ENCODE data around the gene SMG9.
"Not testable (repeated sequence)": the region's sequence is repeated elsewhere in the genome, so short reads cannot be mapped to it uniquely, and the experiment has no call there.

SMG9 gene

DNA sequence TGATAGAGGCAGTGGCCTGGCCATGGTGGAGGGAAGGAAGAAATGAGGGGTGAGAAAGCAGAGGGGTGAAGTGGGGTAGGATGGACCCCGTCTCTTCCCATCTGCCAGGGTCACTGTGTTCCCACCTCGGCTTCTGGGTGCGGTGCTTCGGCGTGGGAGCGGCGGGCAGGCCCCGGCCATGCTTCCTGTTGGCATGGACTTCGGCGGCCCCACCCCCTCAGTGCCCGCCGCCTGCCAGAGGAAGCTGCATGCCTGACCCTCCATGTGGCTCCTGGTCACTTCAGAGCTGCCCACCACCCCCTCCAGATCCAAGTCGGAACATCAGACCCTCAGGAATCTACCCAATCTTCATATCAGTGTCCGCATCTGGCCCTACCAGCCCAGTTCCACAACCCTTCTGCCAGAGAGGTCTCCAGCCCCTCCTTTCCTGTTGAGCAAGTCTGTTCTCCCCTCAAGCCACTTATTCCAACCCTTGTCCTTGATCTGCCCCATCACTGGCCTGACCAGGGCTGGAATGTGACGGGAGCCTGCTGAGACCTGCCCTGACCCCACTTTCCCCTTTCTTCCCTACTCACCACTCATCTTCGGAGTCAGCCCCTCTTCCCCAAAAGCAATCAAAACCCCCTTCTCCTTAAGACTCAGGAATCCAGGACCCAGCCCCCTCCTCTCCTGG, 24.5 kb upstream of the SMG9 start:
- peak; percentile 40 for DNase-seq

DNA sequence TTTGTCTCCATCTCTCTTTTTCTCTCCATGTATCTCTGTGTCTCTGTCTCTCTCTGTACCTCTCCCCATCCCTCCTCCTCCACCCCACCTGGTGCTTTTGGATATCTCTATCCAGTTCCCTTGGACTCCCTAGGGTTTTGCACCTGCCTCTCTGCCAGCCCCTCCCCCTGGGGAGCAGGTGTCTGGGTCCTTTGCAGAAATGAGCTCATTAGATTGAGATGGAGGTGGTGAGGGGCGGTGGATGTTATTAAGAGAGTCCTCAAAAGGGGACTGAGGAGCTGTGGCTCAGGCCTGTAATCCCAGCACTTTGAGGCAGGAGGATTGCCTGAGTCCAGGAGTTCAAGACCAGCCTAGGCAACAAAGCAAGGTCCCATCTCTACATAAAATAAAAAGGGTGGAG, 23.9 kb upstream of the SMG9 start:
- no peak for DNase-seq

DNA sequence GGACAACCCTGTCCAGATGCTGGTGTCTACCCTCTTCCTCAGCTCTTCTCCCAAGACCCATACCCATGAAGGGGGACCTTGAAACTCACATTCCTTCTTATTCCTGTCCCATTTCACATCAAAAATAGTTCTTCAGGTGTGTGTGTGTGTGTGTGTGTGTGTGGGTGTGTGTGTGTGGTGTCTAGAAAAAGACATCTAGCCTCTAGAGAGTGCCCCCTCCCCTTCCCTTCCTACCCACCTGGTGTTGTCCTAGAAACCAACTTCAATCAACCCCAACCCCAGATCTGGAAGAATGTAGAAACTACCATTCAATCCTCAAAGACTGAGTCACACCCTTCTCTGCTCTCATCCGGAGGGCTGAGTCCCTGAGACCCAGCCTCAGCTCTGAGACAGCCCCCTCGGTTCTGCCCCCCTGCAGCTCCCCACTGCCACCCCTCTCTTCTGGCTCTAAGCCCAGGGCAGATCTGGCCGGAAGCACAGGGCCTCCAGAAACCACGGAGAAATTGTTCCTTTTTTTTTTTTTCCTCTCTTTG, 22.5 kb upstream of the SMG9 start:
- DNase-seq = peak; percentile 32

DNA sequence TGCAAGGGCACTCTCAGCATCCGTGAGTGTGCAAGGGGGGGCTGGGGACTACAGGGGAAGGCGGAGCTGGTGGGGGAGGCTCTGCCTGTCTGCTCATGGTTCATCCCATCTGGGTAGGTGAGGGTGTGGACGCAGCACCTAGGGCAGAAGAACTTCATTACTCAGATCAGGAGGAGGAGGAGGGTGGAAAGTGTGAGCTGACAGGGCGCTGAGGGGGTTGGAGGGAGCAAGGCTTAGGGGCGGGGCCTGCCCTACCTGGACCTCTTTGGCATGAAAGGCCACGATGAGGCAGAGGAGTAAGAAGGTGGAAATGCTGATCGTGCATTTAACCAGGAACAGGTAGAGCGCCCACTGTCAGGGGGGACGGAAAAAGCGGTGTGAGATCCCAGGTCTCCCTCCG, 21.5 kb upstream of the SMG9 start:
- no peak for DNase-seq

DNA sequence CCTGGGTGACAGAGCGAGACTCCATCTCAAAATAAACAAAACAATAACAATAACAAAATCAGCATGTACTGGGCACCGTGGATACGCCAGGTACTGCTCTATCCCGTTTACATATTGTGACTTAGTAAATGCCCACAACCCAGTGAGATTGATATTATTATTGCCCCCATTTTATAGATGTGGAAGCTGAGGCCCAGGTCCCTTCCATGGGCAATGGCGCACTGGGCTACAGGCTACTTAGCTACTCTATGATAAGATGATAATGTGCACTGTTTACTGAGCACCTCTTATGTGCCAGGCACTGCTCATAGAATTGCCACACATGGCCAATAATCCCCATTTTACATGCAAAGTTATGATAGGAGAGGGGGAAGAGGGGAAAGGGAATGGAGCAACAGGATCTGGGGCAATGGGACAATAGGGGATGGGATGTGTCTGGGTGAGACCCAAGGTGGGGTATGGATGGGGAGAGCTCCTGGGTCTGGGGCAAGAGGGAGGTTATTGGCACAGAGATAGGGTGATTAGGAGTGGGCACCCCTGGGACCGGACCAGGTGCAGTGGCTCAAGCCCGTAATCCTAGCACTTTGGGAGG, 20.6 kb upstream of the SMG9 start:
- DNase-seq = no peak

DNA sequence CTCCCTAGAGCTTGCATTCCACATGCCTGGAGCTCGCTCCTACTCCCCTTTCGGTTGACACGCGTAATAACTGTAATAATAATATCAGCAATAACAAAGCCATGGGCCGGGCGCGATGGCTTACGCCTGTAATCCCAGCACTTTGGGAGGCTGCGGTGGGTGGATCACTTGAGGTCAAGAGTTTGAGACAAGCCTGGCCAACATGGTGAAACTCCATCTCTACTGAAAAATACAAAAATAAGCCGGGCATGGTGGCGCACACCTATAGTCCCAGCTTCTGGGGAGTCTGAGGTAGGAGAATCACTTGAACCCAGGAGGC, 20.1 kb upstream of the SMG9 start:
- not testable (repeated sequence) for DNase-seq

DNA sequence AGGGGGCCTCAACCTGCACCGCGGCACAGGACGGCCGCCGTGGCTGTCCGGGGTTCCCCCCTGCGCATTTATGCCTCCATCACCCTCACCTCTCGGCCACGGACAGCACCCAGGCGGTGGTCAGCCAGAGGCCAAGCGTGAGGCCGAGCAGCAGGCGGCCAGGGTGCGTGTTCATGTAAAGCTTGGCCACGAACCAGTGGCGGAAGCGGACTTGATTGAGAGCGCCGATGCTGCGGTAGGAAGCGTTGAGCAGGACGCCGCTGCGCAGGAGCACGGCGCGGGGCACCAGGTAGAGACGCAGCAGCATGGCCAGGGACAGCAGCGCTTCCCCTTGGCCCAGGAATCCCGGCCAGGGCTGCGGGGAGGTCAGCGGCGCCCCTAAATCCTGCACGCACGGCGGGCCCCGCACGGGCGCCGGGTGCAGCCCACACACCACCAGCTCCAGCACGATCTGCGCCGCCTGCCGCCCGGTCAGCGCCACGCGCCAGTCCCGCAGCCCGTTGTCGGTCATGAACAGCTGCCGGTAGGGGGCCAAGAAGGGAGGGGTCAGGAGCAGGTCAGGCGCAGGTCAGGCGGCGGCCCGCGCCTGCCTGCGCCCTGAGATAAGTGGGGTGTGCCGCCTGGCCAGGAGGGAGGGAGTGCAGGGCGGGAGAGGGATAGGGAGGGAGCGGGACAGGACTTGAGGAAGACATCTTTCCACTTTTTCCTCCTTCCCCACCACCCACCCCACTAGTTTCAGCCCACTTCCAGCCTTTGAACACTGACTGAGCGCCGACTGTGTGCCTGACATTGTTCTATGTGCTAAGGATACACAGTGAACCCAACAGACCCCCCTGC, 19.6 kb upstream of the SMG9 start:
- peak; percentile 85 for DNase-seq

DNA sequence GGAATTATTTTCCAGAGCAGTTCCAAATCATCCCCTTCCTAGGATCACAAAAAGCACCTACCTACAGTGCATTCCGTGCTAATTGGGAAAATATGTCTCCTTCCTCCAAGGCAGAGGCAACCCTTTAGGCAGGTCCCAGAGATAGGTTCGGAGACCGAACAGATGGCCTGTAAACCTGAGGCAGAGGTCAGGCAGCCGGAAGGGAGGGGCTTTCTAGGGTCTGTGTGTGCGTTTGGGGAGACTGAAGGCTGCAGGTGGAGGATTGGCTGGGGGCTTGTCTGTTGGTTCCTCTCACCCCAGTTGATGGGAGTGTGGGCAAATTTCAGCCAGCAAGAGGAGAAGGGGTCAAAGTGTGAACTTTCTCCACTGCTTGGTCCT, 19.0 kb upstream of the SMG9 start:
- DNase-seq = no peak

DNA sequence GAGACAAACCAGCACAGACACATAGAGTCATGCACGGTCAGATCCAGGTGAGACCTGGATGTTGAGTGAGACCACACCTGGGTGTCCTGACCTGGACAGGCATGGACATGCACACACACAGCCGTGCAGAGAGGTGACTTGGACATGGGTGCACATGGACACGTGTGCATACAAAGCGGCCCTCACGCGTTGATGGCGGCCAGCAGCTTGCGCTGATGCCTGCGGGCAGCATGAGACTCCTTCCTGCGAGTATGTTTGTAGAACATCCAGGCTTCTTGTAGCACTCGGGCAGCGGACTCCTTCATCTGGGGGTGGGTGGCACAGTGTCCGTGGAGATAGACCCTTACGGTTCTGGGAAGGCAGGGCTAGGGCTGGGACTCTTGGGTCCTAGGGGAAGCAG, 14.5 kb upstream of the SMG9 start:
- DNase-seq = no peak

DNA sequence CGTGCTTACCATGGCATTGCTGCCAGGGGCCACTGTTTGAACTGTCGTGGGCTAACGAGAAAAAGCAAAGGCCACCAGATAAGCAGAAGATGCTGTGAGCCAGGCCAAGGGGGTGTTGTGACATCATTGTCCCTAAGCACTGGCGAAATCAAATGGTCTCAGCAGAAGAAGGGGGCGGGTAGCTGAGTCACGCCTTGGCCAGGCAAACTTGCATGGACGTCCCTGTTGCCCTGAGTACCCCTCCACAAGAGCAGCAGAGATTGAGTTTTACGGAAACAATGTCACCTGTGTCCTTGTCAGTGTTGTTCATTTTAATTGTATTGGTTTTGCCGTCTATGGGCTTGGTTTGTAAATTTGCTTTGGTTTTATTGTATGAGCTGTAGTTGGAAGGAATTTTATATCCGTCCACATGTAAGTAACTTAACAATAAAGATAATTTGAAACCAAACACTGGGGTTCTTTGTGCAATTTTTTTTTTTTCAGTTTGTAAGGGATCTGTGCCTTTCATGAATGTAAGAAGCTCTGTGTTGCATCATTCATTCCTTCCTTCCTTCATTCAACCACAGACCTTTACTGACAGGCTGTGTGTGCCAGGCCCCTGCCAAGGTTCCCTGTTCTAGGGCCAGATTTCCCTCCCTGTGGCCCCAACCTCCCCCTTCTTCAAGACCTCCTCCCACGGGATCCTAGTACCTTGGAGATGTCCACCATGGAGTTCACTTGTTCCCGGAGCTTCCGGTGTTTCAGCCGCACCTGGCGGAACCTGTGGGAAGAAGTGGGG, 13.7 kb upstream of the SMG9 start:
- no peak for DNase-seq

DNA sequence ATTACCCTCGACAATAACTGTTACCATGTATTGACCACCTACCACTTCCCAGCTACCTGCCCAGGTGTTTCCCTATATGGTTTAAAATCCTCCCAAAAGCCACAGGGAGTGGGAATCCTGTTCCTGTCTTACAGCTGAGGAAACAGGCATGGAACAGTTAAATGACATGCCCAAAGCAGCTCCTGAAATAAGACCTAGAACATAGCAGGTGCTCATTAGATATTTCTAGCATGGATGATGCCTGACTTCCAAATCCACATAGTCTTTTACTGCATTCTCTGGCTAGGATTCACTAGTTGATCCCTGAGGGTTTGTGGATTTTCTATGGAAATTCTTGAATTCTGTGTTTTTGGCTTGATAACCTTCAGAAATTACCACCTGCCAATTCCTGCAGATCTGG, 13.1 kb upstream of the SMG9 start:
- no peak for DNase-seq

DNA sequence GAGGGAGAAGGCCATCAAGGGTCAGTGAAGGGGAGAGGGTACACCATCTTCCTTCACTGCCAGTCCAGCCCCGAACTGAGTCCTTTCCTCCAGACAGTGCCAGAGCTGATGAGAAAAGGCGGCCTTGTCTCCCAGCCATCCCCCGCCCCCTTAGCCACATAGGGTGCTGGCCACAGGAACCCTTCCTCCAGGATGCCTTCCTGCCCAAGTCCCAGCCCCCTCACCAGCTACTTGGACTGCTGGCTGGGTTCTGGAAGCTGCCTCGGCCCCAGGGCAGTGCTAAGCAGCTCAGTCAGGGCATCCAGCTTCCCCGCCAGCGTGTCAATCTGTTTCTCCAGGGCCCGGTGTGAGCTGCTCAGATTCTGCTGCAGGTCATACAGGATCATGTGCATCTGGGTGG, 12.6 kb upstream of the SMG9 start:
- no peak for DNase-seq

DNA sequence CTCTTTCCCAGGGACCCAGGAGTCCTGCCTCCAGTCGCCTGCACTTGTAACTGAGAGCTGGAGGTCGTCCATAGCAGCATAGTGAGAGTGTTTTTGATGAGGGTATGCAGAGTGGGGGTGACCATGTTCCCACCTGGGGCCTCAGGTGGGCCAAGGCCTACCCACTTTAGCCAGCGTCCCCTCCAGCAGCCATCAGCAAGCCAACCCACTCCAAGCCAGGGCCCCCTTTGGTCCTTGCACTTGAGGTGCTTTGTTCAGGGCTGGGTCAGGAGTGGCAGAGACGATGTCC, 11.9 kb upstream of the SMG9 start:
- DNase-seq = no peak

DNA sequence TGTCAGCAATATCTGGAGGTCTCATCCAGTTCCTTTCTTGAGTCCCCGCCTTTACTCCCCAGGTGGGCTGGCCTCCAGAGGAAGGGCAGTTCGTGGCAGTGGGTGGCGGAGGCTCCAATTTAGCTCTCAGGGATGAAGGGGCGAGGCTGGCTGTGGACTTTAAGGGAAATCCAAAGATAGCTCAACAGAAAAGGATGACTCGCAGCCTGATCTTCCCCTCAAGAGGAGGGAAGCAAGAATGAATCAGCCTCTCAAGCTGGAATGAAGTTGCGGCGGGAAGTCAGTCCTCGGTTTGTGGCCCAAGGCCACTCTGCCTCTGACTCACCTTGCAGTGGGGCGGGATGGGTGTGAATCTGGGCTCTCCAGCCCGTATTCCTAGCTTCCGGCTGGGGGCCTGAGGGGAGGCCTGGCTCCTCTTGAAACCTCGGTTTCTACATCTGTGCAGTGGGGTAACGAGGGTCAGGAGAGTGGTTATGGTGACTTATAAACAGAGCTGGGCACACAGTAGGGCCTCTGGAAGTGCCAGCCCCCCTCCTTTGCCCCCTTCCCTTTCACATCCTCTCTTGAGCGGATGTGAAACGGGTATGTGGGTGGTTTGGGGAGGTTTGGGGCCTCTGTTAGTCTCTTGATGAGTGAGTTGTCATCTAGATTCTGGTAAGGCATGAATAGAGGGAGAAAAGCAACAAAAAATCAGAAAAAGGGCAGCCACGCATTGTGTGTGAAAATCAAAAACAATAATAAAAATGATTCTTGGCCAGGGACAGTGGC, 10.5 kb upstream of the SMG9 start:
- no peak for DNase-seq

DNA sequence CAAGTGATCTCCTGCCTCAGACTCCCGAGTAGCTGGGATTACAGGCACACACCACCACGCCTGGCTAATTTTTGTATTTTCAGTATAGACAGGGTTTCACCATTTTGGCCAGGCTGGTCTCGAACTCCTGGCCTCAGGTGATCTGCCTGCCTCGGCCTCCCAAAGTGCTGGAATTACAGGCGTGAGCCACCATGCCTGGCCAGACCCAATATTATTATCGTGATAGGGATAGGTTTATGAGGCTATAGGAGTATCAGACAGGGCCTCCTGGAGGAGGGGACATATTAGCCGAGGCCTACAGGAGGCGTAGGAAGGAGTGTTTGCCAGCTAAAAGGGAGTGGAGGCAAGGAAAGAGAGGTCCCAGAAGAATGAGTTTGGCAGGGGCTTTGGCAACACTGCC, 9.9 kb upstream of the SMG9 start:
- not testable (repeated sequence) for DNase-seq

DNA sequence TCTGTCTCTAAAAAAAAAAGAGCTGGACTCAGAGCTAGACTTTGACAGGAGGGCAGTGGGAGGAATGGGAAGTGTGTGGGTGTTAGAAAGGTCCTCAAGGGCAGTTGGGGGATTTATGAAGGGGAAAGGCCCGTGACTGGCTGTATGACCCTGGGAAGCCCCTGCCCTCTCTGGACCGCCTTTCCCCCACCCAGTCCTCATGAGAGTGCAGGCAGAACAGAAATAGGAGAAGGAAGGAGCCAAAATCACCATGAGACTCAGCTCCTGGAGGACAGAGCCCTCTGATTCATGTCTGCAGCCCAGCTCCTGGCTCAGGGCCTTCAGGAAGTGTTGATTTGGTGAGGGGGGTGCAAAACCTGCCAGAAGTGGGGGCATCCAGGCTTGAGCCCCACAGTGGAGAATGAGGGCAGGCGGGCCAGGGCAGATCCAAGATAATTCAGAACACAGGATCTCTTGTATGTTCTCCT, 8.7 kb upstream of the SMG9 start:
- no peak for DNase-seq

DNA sequence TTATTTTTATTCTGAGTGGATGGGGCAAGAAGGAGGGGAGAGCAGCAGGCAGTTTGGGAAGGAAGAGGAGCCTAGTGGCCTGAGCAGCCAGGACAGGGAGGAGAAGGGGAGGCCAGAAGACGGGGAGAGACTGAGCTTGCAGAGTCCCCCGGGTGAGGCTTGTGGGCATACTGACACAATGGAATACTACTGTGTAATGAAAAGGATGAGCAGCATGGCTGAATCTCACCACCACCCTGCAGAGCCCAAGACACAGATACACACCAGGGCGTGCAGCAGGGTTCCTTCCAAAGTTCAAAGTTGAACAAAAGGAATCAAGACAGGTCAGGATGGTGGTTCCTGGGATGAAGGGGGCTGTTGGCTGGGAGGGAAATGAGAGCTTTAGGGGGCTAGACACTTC, 8.1 kb upstream of the SMG9 start:
- no peak for DNase-seq

DNA sequence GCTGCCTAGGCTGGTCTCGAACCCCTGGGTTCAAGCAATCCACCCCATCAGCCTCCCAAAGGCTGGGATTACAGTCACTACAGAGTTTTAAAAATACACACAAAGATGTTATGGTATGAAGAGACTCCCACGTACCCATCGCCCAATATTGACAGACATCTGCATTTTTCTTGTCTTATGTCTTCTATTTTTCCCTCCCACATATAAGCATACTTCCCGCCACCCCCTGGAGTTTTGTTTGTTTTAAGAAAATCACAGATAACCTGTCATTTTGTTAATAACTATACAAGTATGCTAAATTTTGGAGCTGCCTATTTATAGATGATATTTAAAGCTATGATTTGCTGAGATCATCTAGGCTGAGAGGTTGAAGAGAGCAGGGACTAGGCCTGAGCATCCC, 6.2 kb upstream of the SMG9 start:
- no peak for DNase-seq

DNA sequence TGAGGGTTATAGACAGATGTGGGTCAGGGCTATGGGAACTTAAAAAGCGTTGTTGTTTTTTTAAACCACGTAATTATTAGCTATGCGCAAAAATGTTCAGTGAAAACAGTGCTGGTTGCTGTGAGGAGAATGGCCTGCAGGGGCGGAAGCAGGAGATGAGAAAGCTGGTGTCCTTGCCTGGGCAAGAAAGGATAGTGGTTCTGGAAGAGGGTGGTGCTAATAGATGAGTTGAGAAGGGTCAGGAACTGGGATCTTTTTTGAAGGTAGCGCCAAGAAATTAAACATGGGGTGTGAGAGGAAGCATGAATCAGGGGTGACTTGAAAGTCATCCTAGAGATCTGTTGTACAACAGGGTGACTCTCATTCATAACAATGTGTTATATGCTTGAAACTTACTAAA, 4.8 kb upstream of the SMG9 start:
- no peak for DNase-seq

DNA sequence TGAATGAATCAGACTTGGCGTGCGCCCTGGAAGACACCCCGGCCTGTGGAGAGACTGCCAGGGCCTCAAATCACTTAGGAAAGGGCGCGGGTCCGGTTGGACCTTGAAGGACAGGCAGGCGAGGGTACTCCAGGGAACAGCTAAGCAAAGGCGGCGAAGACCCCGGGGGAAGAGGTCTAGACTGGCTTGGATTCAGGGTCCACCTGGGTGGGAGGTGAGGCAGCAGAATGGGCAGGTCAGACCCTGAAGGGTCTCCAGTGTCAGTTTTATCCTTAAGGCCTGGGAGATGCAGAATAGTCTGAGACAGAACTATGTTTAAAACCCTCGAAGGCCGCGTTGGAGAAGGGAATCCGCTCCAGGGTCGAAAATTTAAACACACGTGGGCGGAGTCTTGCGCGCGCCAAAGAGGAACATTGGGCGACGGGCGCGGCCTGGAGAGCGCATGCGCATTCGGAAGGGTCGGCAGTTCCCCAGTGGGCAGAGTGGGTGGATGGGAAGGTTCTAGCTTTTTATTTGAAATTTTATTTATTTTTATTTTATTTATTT, 567 bp upstream of the SMG9 start:
- DNase-seq = peak; percentile 92

DNA sequence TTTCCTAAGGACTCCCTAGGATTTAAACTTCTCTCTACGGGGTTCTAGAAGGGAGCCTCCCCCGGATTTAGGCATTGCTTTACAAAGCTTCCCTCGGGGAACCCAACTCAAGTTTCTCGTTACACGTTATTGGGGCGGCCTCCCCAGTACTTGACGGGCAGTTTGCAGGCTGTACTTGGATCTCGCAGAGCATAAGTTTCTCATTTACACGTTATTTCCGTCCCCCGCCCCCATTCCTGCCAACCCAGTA, 584 bp downstream of the SMG9 start:
- DNase-seq = no peak

DNA sequence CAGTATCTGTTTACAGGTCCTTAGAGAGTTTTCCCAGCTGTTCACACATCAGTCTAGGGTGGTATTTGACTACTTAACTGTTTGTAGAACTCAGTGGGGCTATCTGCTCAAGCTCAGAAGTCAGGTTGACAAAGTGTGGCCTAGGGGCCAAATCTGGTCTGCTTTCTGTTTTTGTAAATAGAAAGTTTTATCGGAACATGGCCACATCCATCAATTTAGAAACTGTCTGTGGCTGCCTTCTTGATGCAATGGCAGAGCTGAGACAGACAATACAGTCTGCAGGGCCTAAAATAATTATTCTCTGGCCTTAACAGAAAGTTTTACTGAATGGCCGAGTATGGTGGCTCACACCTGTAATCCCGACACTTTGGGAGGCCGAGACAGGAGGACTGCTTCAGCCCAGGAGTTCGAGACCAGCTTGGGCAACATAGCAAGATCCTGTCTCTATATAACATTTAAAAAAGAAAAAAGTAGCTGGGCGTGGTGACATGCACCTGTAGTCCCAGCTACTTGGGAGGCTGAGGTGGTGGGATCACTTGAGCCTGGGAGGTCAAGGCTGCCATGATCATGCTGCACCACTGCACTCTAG, 2.4 kb downstream of the SMG9 start:
- no peak for DNase-seq

Data from eye (tissue), 1 donor.